ENCODE measurements around the gene MICU1. TPM values are rescaled to one million over a fixed set of nuclear protein-coding genes. Genes with fewer than 3 reads are reported as not detected.

Gene MICU1
- total RNA-seq, 1 donor from 2014 or later: 58.2 TPM

DNA sequence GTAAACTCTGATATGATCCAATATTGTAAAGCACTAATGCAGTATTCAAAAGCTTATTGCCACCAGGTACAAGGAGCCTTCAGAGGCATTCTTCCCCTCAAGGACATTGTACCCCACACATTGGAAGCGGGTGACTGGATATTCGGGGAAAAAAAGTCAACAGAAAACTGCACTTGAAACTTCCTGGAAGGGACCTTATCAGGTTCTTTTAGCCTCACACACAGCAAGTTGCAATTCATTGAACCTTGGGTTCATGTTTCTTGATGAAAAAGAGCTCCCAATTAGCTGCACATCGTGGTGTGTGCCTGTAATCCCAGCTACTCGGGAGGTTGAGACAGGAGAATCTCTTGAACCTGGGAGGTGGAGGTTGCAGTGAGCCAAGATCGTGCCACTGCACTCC lies 16.4 kb upstream of the MICU1 start:
- Mint-ChIP-seq H3K27me3 (ENCODE audit: low read depth) (no peaks in the 10 kb centered on the region), H3K27ac (no peak overlapping the region), H3K4me3 (no peak overlapping the region), H3K9me3 (peaks cover 3% of the 10 kb centered on the region), H3K36me3 (no peaks in the 10 kb centered on the region), H3K4me1 (peaks cover 6% of the 10 kb centered on the region)
- TF ChIP-seq, protein P1, sequence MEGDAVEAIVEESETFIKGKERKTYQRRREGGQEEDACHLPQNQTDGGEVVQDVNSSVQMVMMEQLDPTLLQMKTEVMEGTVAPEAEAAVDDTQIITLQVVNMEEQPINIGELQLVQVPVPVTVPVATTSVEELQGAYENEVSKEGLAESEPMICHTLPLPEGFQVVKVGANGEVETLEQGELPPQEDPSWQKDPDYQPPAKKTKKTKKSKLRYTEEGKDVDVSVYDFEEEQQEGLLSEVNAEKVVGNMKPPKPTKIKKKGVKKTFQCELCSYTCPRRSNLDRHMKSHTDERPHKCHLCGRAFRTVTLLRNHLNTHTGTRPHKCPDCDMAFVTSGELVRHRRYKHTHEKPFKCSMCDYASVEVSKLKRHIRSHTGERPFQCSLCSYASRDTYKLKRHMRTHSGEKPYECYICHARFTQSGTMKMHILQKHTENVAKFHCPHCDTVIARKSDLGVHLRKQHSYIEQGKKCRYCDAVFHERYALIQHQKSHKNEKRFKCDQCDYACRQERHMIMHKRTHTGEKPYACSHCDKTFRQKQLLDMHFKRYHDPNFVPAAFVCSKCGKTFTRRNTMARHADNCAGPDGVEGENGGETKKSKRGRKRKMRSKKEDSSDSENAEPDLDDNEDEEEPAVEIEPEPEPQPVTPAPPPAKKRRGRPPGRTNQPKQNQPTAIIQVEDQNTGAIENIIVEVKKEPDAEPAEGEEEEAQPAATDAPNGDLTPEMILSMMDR (IDR thresholded peaks at IDR 0.05; ENCODE audit: unreplicated experiment): no peak
- no peak for DNase-seq (ENCODE audit: low spot score in 2 of 2, unreplicated experiment in 2 of 2)

DNA sequence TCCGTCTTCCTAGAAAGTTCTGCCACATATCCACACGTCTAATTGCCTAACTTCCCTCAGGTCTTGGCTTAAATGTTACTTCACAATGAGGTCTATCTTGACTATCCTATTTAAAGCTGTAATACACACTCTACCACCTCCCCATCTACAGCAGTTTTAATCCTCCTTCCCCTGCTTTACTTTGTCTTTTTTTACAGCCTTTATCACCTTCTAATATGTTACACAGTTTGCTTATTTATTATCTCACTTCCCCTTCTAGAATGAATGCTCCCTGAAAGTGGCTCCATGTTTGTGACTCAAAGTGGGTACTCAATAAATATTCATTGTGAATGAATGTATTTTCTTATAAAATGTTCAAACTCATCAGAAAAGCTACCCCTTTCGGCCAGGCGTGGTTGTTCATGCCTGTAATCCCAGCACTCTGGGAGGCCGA lies 13.6 kb upstream of the MICU1 start:
- TF ChIP-seq, protein P1 (IDR thresholded peaks at IDR 0.05; ENCODE audit: unreplicated experiment): no peak
- DNase-seq (ENCODE audit: low spot score in 2 of 2, unreplicated experiment in 2 of 2): no peak
- Mint-ChIP-seq H3K4me1 (peaks cover 6% of the 10 kb centered on the region), H3K4me3 (no peak overlapping the region), H3K9me3 (peaks cover 3% of the 10 kb centered on the region), H3K36me3 (no peaks in the 10 kb centered on the region), H3K27ac (no peak overlapping the region), H3K27me3 (ENCODE audit: low read depth) (no peaks in the 10 kb centered on the region)

DNA sequence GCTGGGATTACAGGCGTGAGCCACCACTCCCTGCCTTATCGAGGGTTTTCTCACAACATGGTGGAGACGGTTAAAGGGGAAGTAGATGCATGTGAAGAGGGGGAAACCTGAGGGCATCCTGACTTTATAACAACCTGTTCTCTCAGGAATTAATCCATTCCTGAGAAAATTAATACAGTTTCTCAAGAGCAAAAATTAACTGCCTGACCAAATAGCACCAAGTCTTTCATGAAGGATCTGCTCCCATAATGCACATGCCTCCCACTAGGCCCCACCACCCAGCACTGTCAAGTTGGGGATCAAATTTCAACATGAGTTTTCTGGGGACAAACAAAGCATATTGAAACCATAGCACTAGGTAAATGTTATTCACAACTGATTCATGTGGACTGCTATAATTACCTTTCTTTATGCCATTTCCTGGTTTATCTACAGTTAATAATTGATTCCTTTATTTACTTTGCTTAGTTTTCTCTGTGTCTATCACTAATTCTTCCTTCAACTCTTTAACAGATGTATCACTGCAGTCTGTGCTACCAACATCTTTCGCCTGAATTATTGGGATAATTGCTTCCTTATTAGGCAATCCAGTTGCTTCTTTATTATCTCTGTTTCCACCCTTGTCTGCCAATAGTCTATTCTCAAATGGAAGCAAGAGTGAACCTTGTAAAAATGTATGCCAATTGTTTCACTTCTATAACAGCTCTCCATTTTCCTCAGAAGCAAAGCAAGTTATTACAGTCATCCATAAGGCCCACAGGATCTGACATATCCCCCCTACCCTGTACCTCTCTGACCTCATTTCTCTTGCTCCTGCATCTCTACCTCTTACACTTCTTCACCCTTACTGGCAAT lies 12.9 kb upstream of the MICU1 start:
- H3K4me3 Mint-ChIP-seq: no peak overlapping the region
- no peaks in the 10 kb centered on the region for H3K36me3 Mint-ChIP-seq
- peaks cover 6% of the 10 kb centered on the region for H3K4me1 Mint-ChIP-seq

DNA sequence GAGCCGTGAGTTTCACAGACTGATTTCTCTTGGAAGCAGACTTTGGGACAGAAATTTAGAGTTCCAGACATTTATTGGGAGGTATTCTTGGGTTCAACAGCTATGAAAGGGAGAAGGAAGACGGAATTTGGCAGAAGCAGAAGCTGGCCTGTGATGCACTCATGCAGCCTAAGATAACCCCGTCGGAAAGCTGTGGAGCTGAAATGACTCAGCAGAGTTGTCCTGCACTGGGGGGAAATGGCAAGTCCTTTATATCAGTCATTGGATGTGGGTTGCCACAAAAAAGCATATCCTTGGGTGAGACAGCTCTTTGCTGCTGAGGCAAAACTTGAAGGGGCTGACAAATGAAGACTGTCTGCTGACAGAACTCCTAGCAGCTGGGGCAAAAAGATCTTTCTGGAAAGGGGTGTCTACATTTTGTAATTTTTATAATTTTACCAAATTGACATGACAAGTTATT lies 11.5 kb upstream of the MICU1 start:
- H3K4me3 Mint-ChIP-seq: no peak overlapping the region
- no peak for DNase-seq (ENCODE audit: low spot score in 2 of 2, unreplicated experiment in 2 of 2)
- no peaks in the 10 kb centered on the region for H3K9me3 Mint-ChIP-seq
- no peaks in the 10 kb centered on the region for H3K27me3 Mint-ChIP-seq (ENCODE audit: low read depth)
- H3K4me1 Mint-ChIP-seq: peaks cover 6% of the 10 kb centered on the region
- H3K27ac Mint-ChIP-seq: no peak overlapping the region
- TF ChIP-seq, protein P1 (IDR thresholded peaks at IDR 0.05; ENCODE audit: unreplicated experiment): no peak
- no peaks in the 10 kb centered on the region for H3K36me3 Mint-ChIP-seq

More for the DNA sequence above, 12.9 kb upstream of the MICU1 start:
- TF ChIP-seq, protein P1 (IDR thresholded peaks at IDR 0.05; ENCODE audit: unreplicated experiment): no peak
- Mint-ChIP-seq H3K9me3 (peaks cover 3% of the 10 kb centered on the region), H3K27ac (no peak overlapping the region), H3K27me3 (ENCODE audit: low read depth) (no peaks in the 10 kb centered on the region)
- no peak for DNase-seq (ENCODE audit: low spot score in 2 of 2, unreplicated experiment in 2 of 2)

DNA sequence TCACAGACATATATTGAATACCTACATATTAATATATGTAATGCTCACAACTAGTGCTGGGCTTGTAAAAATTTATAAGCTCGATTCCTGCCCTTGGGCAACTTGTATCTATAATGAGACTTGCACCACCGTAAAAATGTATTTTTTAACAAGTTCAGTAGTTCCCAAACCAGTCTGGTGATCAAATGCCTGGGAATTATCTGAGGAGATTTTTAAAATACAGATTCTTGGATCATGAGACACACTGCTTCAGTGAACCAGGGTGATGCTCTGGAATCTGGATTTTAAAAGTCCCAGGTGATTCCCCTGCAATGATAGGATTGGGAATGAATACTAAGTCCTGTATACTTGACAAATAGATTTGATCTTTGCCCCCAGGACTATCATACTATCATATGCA lies 4.3 kb upstream of the MICU1 start:
- Mint-ChIP-seq H3K4me1 (peaks cover under 1% of the 10 kb centered on the region), H3K4me3 (no peak overlapping the region), H3K9me3 (no peaks in the 10 kb centered on the region), H3K36me3 (no peaks in the 10 kb centered on the region), H3K27me3 (ENCODE audit: low read depth) (no peaks in the 10 kb centered on the region), H3K27ac (no peak overlapping the region)
- DNase-seq (ENCODE audit: low spot score in 2 of 2, unreplicated experiment in 2 of 2): no peak
- TF ChIP-seq, protein P1 (IDR thresholded peaks at IDR 0.05; ENCODE audit: unreplicated experiment): no peak

Data from mesothelial cell of epicardium (in vitro differentiated cells).